ENCODE results near the gene EML3. TPM values are rescaled to one million over a fixed set of nuclear protein-coding genes. Genes with fewer than 3 reads are reported as not detected.
"Not testable (repeated sequence)": the region's sequence is repeated elsewhere in the genome, so short reads cannot be mapped to it uniquely, and the experiment has no call there.

The EML3 gene
- total RNA-seq, 1 donor from 2014 or later, result 32.1 TPM

- DNase-seq (ENCODE audit: low read depth, low spot score), result no peak
Observed at GRCh38 chr11:62621027-62621566, 8.5 kb upstream of the EML3 start.

GRCh38 chr11:62616957-62617356 lies 4.4 kb upstream of the EML3 start:
- not testable (repeated sequence) for DNase-seq (ENCODE audit: low read depth, low spot score)

- DNase-seq (ENCODE audit: low read depth, low spot score), result no peak
Observed at GRCh38 chr11:62615521-62615920, 2.9 kb upstream of the EML3 start.

- DNase-seq (ENCODE audit: low read depth, low spot score), result no peak
Observed at GRCh38 chr11:62614275-62614674, 1.7 kb upstream of the EML3 start.

- DNase-seq (ENCODE audit: low read depth, low spot score), result no peak
Observed at GRCh38 chr11:62613291-62613778, 760 bp upstream of the EML3 start.

GRCh38 chr11:62611705-62612365 lies 740 bp downstream of the EML3 start:
- no peak for DNase-seq (ENCODE audit: low read depth, low spot score)

GRCh38 chr11:62610814-62611704 lies 1.5 kb downstream of the EML3 start:
- no peak for DNase-seq (ENCODE audit: low read depth, low spot score)

- DNase-seq (ENCODE audit: low read depth, low spot score), result no peak
Observed at GRCh38 chr11:62610403-62610802, 2.2 kb downstream of the EML3 start.

- no peak for DNase-seq (ENCODE audit: low read depth, low spot score)
Observed at GRCh38 chr11:62608776-62609175, 3.8 kb downstream of the EML3 start.

- no peak for DNase-seq (ENCODE audit: low read depth, low spot score)
Observed at GRCh38 chr11:62607714-62608113, 4.9 kb downstream of the EML3 start.

- no peak for DNase-seq (ENCODE audit: low read depth, low spot score)
Observed at GRCh38 chr11:62605902-62606301, 6.7 kb downstream of the EML3 start.

- DNase-seq (ENCODE audit: low read depth, low spot score), result no peak
Observed at GRCh38 chr11:62605467-62605866, 7.1 kb downstream of the EML3 start.

GRCh38 chr11:62604460-62605120 lies 8.0 kb downstream of the EML3 start:
- no peak for DNase-seq (ENCODE audit: low read depth, low spot score)

- DNase-seq (ENCODE audit: low read depth, low spot score), result no peak
Observed at GRCh38 chr11:62603776-62604299, 8.7 kb downstream of the EML3 start.

GRCh38 chr11:62603072-62603408 lies 9.5 kb downstream of the EML3 start:
- no peak for DNase-seq (ENCODE audit: low read depth, low spot score)

GRCh38 chr11:62602141-62603071 lies 10.2 kb downstream of the EML3 start:
- DNase-seq (ENCODE audit: low read depth, low spot score), result no peak

- DNase-seq (ENCODE audit: low read depth, low spot score), result peak; percentile 92
Observed at GRCh38 chr11:62601372-62602140, 11.0 kb downstream of the EML3 start, which contains the start of gene MTA2. TSS of gene MTA2 (minus strand) at chr11:62601865. CDS start at chr11:62601450, 415 bp downstream.

GRCh38 chr11:62601122-62601371 lies 11.5 kb downstream of the EML3 start:
- no peak for DNase-seq (ENCODE audit: low read depth, low spot score)

GRCh38 chr11:62600367-62601121 lies 12.0 kb downstream of the EML3 start:
- no peak for DNase-seq (ENCODE audit: low read depth, low spot score)

Data from pulmonary artery endothelial cell (primary cell).